ENCODE results near the gene TUBAL3.
"Not testable (repeated sequence)": the region's sequence is repeated elsewhere in the genome, so short reads cannot be mapped to it uniquely, and the experiment has no call there.

The TUBAL3 gene

DNA sequence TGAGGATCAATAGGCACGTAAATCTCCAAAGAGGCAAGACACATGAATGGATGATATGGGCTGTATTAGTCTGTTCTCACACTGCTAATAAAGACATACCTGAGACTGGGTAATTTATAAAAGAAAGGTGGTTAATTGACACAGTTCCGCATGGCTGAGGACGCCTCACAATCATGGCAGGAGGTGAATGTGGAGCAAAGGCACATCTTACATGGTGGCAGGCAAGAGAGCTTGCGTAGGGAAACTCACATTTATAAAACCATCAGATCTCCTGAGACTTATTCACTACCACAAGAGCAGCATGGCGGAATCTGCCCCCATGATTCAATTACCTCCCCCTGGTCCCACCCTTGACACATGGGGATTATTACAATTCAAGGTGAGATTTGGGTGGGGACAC, 25.4 kb downstream of the TUBAL3 start:
- DNase-seq, result not testable (repeated sequence)

DNA sequence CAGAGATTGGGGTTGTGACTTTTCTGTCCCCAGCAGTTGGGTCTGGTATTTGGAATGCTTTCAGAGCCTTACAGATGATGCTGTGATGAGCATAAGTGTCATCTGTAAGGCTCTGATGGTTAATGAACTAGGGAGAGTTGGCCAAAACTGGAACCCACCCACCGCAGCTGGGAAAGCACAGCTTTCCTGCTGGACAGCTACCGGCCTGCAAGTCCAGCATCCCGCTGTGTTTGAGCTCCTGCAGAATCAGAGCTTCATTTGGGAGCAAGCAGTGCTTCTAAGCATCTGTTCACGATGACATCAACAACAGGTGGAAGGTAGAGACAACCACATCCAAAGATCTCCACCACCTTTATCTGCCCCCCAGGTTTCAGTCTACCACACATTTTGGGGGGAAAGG, 28.2 kb downstream of the TUBAL3 start:
- DNase-seq, result no peak

DNA sequence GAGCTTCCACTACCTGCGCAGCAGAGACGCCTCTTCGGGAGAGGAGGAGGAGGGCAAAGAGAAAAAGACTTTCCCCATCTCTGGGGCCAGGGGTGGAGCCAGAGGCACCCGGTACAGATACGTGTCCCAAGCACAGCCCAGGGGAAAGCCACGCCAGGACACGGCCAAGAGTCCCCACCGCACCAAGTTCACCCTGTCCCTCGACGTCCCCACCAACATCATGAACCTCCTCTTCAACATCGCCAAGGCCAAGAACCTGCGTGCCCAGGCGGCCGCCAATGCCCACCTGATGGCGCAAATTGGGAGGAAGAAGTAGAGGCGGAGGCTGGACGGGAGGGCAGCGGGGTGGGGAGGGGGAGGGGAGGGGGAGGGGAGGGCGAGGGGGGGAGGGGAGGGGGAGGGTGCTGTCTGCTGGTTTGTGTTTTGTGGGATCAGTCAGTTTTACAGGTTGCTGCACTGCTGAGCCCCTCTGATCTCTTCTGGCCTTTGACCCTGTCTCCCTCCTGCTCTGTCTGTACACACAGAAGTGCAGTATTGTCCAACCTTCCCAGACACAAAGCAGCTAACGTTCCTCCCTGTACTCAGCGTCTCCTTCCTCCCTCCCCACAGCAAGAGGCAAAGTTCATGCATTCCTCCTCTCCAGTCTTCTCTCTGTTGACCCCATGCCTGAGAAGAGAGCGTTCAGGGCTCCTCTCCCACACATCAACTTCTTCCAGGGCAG, 30.6 kb downstream of the TUBAL3 start:
- DNase-seq, result peak; percentile 28

DNA sequence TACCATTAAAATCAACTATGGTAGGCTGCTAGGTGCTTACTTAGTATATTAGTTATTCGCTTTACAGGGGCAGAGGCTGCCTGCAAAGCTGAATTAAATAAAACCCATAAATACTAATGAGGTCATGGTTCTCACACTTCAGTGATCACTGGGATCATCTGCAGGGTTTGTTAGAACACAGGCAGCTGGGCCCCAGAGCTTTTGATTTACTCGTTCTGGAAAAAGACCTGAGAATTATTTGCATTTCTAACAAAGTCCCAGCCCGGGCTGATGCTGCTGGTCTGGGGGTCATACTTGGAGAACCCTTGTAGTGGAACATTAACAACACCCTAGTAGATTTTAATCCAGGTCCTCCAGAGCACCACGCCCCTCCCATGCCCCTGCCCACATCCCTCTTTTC, 31.3 kb downstream of the TUBAL3 start:
- peak; percentile 28 for DNase-seq

DNA sequence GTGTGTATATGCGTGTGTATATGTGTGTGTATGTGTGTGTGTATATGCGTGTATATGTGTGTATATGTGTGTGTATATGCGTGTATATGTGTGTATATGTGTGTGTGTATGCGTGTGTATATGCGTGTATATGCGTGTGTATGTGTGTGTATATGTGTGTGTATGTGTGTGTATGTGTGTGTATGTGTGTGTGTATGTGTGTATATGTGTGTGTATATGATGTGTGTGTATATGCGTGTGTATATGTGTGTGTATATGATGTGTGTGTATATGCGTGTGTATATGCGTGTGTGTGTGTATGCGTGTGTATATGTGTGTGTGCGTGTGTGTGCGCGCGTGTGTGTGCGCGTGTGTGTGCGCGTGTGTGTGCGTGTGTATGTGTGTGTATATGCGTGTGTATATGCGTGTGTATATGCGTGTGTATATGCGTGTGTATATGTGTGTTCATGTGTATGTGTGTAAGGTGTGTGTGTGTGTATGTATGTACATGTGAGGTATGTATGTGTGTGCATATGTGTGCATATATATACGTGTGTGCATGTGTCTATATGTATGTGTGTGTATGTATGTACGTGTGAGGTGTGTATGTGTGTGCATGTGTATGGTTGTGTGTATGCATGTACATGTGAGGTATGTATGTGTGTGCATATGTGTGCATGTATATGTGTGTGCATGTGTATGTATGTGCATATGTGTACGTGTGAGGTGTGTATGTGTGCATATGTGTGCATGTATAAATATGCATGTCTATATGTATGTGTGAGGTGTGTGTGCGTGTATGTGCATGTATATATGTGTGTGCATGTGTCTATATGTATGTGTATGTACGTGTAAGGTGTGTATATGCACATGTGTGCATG, 33.9 kb downstream of the TUBAL3 start:
- no peak for DNase-seq

DNA sequence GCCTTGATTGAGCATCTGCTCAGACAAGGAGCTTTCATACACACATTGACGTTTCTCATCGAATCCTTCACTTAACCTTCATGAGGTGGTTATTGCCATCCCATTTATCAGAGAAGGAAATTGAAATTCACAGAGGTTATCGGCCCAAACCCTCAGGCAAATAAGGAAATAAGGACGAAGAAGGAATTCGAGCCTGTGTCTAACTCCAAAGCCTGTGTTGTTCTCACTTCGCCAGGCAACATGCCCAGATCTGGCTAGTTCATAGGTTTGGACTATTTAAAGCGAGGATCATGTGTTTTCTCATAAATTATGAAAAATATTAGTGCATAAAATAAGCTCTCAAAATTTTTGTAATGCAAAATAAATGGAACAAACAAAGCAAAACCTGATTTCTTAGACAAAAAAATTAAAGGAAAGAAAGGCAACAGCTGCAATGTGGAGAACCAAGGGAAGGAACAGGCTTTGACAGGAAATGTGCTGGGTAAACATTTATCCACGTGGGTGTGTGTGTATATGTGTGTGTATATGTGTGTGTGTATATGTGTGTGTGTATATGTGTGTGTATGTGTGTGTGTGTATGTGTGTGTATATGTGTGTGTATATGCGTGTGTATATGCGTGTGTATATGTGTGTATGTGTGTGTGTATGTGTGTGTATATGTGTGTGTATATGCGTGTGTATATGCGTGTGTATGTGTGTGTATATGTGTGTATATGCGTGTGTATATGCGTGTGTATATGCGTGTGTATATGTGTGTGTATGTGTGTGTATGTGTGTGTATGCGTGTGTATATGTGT, 35.1 kb downstream of the TUBAL3 start:
- DNase-seq, result no peak

DNA sequence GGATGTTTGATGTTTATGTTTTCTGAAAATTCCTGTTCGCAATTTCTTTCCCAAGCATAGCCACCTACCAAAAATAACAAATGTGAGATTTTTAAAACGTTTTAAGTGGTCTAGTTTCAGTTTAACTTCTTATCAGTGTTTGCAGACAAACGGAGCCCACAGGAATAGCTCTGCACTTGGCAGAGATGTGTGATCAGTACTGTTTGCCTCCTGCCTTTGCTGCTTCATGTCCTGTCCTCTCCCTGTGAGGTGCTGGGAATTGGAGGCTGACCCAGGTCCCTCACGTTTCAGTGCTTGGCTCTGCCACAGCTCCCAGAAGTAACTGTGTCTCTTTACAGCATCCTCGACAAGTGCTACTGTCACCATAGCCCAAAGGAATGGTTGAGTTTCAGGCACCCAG, 38.7 kb downstream of the TUBAL3 start:
- DNase-seq, result no peak

DNA sequence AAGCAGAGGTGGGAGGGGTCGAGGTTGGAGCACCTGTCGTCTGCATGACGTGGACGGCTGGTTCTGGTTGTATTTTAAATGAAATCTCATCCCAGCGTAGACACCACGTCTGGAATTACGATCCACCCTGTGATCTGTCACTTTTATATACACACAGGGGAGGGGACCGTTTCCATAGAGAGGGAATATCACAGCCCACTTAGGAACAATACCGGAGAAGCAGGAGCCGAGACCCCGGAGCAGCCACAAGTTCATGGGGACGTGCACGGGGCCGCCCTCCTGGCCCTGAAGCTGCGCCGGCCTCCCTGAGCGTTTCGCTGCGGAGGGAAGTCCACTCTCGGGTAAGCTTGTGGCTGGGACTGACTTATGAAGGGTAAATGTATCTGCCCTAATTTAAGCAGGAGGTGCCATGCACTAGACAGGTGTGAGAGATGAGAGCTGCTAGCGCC, 39.7 kb downstream of the TUBAL3 start, which contains the start of gene UCN3:
Gene UCN3, plus strand, starts transcription at position 77 of the 449 bp plus-strand sequence. CDS start 8,755 bp downstream, outside the sequence.
- DNase-seq, result peak; percentile 35

DNA sequence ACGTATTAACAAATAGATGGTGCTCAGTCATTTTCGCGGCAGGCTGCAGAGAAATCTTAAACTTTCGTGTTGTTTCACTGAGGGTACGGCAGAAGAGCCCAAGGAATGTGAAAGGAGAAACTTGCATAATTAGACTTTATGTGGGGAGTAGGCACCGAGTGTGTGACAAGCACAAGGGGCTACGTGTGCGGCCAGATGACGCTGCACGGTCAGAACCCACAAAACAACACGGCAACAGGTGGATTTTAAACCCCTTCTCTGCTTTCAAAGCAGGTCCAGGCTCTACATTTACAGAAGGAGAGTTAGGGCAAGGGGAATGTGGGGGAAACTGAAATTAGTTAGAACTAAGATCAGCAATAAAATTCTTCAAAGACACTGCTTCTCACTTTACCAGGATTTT, 40.3 kb downstream of the TUBAL3 start:
- DNase-seq, result peak; percentile 13

DNA sequence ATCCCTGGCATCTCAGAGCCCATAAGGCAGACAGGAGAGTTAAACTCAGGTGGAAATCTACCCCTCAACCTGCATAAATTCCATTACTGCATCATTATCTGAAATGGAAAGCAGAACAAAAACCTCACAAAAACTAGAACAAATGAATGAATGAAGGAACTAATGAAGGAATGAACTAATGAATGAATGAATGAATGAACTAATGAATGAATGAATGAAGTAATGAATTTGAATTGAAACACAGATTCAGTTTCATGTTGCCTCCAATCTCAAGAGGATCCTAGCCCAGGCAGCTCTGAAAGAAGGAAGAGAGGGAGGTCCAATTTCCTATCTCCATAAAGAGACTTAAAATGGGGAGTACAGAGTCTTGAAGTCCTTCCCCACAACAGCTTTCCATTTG, 41.8 kb downstream of the TUBAL3 start:
- no peak for DNase-seq

DNA sequence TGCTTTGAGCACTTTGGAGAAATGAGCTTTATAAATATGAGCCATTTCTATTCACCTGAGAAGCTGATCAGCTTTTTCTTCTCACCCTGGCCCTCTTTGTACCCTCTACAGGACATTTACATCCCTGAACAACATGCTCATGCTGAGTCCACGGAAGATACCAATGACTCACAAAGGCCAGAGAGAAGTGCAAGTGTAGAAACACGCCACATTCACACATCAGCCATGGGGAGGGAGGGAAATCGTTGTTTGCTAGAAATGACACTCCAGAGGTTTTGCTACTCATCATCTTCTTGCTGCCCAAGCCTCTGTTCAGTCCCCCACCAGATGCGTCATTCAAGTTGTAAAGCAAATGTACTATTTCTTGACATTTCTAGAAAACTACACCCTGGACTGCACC, 42.7 kb downstream of the TUBAL3 start:
- DNase-seq, result no peak

DNA sequence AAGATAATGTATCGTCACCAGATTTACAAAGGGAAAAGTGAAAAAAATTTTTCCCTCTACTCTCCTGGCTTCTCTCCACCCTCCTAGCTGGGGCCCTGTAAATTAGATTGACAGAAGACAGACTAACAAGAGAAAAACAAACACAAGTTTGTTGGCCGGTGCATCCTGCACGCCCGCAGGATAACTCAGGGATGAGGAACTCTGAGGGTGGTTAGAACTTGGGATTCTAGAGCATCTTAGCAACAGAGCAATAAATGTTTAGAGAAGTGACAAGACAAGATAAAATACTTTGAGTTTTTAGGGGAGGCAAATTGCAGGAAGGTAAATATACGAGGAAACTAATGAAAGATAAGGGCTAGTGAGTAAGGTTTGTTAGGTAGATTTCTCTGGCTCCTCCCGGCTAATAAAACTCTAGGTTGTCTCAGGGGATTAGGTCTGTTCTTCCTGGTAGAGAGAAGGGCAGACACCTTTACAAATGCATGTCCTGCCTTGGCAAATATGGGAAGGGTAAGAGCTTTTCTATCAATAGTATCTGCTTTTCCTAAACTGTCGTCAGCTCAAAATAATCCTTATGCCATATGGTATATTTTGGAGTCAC, 44.2 kb downstream of the TUBAL3 start:
- no peak for DNase-seq

DNA sequence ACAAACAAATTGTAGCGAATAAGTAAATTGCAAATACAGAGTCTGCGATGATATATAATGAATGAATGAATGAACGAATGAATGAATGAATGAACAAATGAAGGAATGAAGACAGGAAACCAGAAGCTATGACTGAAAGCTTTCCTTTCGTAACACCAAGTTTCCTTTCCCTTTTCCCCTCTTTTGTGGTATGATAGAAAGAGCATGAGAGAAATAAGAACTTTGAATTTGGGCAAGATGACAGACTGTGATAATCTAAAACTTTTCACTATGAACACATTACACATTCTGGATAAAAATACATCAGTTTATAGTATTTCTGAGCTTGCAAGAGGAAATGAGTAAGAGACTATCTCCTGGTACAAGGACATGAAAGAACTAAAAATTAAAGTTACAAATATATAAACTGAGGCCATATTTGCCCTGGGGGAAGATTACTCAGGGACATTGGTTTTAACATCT, 48.3 kb downstream of the TUBAL3 start:
- DNase-seq, result no peak

DNA sequence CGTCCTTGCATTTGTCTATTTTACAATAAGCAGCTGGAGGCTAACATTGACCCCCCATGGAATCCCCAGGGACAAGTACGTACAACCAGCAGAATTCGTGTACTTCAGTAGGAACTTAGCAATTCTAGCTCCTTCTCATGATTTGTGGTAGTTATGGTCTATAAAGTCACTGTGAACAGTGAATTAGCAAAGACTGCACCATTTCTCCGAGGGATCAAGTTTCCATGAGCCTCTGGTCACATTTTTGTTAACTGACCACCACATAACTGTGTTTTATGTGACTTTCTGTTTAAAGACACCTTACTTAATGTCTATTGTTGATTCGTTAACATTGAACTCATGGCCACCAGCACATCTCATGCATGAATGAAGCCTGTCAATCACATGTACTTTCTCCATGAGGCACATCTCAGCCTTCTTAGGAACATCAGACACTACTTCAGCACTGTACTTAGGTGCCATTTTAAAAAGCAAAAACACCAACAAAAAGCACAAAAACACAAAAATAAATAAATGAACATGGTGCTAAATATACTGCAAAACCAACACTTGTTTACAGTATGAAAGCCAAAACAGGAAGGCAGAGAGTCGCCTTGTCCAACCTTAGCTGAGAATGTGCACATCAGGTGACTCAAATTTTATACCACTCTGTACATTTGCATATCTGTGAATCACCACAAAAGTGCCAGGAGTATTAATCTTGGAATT, 48.9 kb downstream of the TUBAL3 start:
- DNase-seq, result no peak

DNA sequence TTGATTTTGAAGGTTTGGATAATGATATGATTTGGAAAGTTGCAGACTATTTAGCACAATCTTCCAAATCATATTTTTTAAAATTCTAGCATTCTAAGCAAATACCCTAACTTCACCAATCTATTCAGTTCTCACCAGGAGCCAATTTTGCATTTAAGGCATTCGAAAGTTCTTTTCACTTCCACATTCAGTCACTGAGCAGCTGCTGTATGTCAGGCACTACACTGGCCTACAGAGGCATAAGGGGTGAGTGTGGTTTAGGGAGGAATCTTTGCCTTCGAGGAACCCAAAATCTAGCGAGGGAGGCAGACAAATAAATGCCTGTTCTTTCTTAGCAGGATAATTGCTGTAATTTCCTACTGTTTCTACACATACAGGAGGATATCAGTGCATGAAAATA, 50.6 kb downstream of the TUBAL3 start:
- DNase-seq, result no peak

DNA sequence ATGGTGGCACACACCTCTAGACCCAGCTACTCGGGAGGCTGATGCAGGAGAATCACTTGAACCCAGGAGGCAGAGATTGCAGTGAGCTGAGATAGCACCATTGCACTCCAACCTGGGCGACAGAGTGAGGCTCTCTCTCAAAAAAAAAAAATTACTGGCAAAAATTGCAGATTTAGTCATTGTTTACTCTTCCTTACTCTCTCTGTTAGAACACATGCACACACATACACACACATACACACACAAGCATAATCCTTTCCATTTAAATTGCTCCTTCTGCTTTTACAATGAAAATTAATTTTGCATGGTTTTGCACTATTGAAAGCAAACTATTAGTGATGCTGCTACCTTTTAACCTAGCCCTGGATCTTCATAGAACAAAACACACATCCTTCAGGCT, 55.3 kb downstream of the TUBAL3 start:
- DNase-seq, result no peak

DNA sequence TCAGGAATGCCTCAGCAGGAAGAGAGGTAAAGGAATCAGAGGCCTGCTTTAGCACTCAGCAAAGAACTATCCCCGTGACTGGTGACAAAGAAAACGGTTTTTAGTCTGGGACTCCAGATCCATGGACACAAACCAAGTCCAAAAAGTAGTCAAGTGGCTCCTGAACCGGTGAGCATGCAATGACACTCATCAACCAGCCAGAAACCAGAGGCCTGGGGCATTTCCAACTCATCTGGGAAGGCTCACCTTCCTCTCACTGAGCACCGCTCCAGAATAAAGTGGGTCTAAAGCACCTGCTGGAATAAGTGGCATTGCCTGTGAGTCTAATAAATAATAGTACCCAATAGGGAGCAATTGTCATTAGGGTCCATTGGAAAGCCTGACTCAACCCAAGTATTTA, 57.7 kb downstream of the TUBAL3 start:
- DNase-seq, result no peak

DNA sequence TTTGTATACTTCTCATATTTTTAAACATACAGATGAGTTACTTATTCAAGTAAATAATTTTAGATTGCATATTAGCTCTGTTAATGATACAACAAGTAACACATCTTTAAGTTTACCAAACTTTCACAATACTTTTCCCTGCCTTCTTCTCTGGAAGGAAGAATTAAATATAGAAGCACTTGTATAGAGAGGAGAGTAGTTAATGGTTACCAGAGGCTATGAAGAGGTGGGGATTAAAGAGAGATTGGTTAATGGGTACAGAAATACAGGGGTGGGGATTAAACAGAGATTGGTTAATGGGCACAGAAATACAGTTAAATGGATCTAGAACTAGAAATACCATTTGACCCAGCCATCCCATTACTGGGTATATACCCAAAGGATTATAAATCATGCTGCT, 59.9 kb downstream of the TUBAL3 start:
- no peak for DNase-seq

DNA sequence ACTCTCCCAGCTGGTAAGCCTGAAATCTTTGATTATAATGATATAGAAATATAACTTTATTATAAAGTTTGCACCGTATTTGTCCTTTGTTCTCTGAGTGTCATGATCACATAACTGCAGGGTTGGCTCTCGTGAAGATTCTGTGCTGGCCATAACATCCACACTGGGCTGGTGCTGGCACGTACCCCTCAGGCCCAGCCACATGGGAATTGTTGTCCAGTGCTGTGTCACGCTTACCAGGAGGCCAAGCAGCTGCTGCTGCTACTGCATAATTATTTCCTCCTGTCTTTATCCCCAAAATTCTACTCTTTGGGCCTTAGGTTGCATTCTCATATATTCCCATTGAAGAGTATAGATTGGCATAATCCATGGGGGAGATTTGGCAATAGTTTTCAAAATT, 60.6 kb downstream of the TUBAL3 start:
- DNase-seq, result no peak

DNA sequence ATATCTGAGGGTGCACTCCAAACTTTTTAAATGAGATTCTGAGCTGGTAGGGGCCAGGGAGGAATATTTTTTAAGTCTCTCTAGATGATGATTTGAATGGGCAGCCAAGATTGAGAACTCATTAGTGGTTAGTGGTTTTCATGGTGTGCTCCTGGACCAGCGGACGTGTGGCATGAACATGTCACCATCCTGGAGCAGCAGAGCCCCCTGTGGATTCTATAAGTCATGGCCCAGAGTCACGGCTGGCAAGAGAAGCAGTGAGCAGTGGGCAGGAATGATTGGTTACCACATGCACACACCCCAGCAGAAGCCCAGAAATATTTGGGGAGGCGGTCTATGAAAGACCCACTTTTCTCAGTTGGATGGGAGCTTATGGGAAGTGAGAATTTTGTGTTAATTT, 61.1 kb downstream of the TUBAL3 start:
- DNase-seq, result no peak

Measured in right kidney (tissue), 1 donor.